ENCODE results near the gene HOXB4. TPM values are rescaled to one million over a fixed set of nuclear protein-coding genes. Genes with fewer than 3 reads are reported as not detected.

The HOXB4 gene
- total and polyA plus RNA-seq, 8 donors: 0.45 to 5.1 (median 2.1) TPM; not detected in 2

- Histone ChIP-seq H3K27ac (peak within 1 kb of the TSS; percentile 62 to 93 (median 73)), H3K4me1 (peaks cover 30 to 55% (median 51%) of the 10 kb centered on the region in 4 donors), H3K9me3 (peaks cover 0 to 3% (median 0%) of the 10 kb centered on the region in 4 donors), H3K4me3 (peak within 1 kb of the TSS; percentile 48 to 62 (median 58)), H3K36me3 (no peaks in the 10 kb centered on the region), H3K27me3 (peaks cover 0 to 100% (median 100%) of the 10 kb centered on the region in 3 donors)
- 2 to 3% (median 3%) methylated on average over 35 to 79 of the region's 79 CpGs for WGBS, 5 donors
- TF ChIP-seq POLR2AphosphoS5 (IDR thresholded peaks at IDR 0.05) (peak in 1 of 3 donors; percentile 8), CTCF (IDR thresholded peaks at IDR 0.05) (no peak)
- peak; percentile 45 to 83 for DNase-seq
- intact Hi-C loops (cut with DNase I; ENCODE audit: low total_unique reads): no loop called here
Observed at GRCh38 chr17:48610282-48611211, 32.4 kb upstream of the HOXB4 start, which contains the start of gene HOXB7. Gene HOXB7, minus strand, starts transcription at chr17:48611017. Its CDS starts 99 bp downstream, at chr17:48610918.

GRCh38 chr17:48609759-48610281, 31.7 kb upstream of the HOXB4 start:
- DNase-seq: no peak
- Histone ChIP-seq H3K9me3 (peaks cover 0 to 3% (median 0%) of the 10 kb centered on the region in 4 donors), H3K4me3 (peak overlapping the region; percentile 48 to 62 (median 58)), H3K4me1 (peaks cover 30 to 55% (median 50%) of the 10 kb centered on the region in 4 donors), H3K27ac (peak overlapping the region; percentile 62 to 93 (median 73)), H3K27me3 (peaks cover 0 to 100% (median 100%) of the 10 kb centered on the region in 3 donors), H3K36me3 (no peaks in the 10 kb centered on the region)
- intact Hi-C loops (cut with DNase I; ENCODE audit: low total_unique reads): no loop called here
- WGBS, 5 donors: 5 to 9% (median 8%) methylated on average over 12 to 15 of the region's 15 CpGs
- TF ChIP-seq EP300 (IDR thresholded peaks at IDR 0.05): no peak
- TF ChIP-seq POLR2AphosphoS5 (IDR thresholded peaks at IDR 0.05): no peak
- TF ChIP-seq CTCF (IDR thresholded peaks at IDR 0.05): no peak
- TF ChIP-seq POLR2A (IDR thresholded peaks at IDR 0.05): no peak

- TF ChIP-seq EP300 (IDR thresholded peaks at IDR 0.05) (no peak), POLR2A (IDR thresholded peaks at IDR 0.05) (no peak), POLR2AphosphoS5 (IDR thresholded peaks at IDR 0.05) (no peak), CTCF (IDR thresholded peaks at IDR 0.05) (no peak)
- Histone ChIP-seq H3K36me3 (no peaks in the 10 kb centered on the region), H3K9me3 (peaks cover 0 to 3% (median 0%) of the 10 kb centered on the region in 4 donors), H3K4me1 (peaks cover 26 to 49% (median 43%) of the 10 kb centered on the region in 4 donors), H3K27me3 (peaks cover 0 to 100% (median 100%) of the 10 kb centered on the region in 3 donors), H3K27ac (peak overlapping the region in 2 of 5 donors; percentile 88 to 93), H3K4me3 (peak overlapping the region in 2 of 4 donors; percentile 61 to 62)
- no peak for DNase-seq
- intact Hi-C loops (cut with DNase I; ENCODE audit: low total_unique reads): no loop called here
Observed at GRCh38 chr17:48609033-48609432, 30.9 kb upstream of the HOXB4 start.

- WGBS, 5 donors: 78 to 84% (median 83%) methylated on average over 1 of the region's 1 CpG
- intact Hi-C loops (cut with DNase I; ENCODE audit: low total_unique reads): no loop called here
- H3K9me3 ChIP-seq: peaks cover 0 to 3% (median 0%) of the 10 kb centered on the region in 4 donors
- DNase-seq: no peak
- TF ChIP-seq POLR2A (IDR thresholded peaks at IDR 0.05) (no peak), EP300 (IDR thresholded peaks at IDR 0.05) (no peak), POLR2AphosphoS5 (IDR thresholded peaks at IDR 0.05) (no peak), CTCF (IDR thresholded peaks at IDR 0.05) (no peak)
- no peak overlapping the region for H3K4me3 ChIP-seq
- H3K27ac ChIP-seq: peak overlapping the region in 2 of 5 donors; percentile 93 to 95
- peaks cover 0 to 100% (median 100%) of the 10 kb centered on the region in 3 donors for H3K27me3 ChIP-seq
- H3K36me3 ChIP-seq: no peaks in the 10 kb centered on the region
- H3K4me1 ChIP-seq: peaks cover 20 to 44% (median 38%) of the 10 kb centered on the region in 4 donors
Observed at GRCh38 chr17:48608494-48608834, 30.3 kb upstream of the HOXB4 start.
